PC-3 (cell line): Measurements from ENCODE around the gene ROBO2. TPM values are rescaled to one million over a fixed set of nuclear protein-coding genes. Genes with fewer than 3 reads are reported as not detected.

Experiments used
- ATAC-seq: fragments of 200-7000 bp; cut with Tn5 transposase; 2 replicates; pipeline ENCODE4 v1.9.1; 2020; ENCODE audit warnings: mild to moderate bottlenecking, moderate library complexity
- BruUV-seq: library from RNA; stranded (reverse); fragments of 400-500 nt; replicated peaks from 2 replicates; lab custom pipeline; 2021; lab: Mats Ljungman, UMichigan
- CTCF ChIA-PET: fragments of 300-600 bp; sonication (Branson Sonifier 250); formaldehyde crosslinking; loops from one replicate; lab custom pipeline; 2022; ENCODE audit warnings: antibody characterized with exemption; lab: Charles Lee
- POLR2A ChIA-PET: fragments of 300-600 bp; sonication (Branson Sonifier 250); formaldehyde crosslinking; loops from one replicate; lab custom pipeline; 2022; ENCODE audit warnings: antibody characterized with exemption; ENCODE audit not compliant: unreplicated experiment; lab: Charles Lee
- DNase-seq: peaks from one replicate; pipeline ENCODE4 v3.0.0-alpha.2; 2015
- H2AFZ ChIP-seq: fragments of 300-600 bp; sonication (generic); 2 replicates; pipeline ENCODE4 v1.6.0; 2016; ENCODE audit warnings: antibody characterized with exemption, low read length
- H3F3A ChIP-seq: fragments of 300-600 bp; sonication (generic); one replicate; pipeline ENCODE4 v1.6.0; 2017; ENCODE audit warnings: antibody characterized with exemption, low read length, control low read depth, mild to moderate bottlenecking; ENCODE audit not compliant: unreplicated experiment
- H3K27ac ChIP-seq: fragments of 300-600 bp; sonication (generic); 2 replicates; pipeline ENCODE4 v1.5.1; 2016; ENCODE audit warnings: mild to moderate bottlenecking, low read length
- H3K27me3 ChIP-seq: fragments of 300-600 bp; sonication (generic); 2 replicates; pipeline ENCODE4 v1.6.1; 2016; ENCODE audit warnings: low read length, mixed read lengths
- H3K36me3 ChIP-seq: fragments of 300-600 bp; sonication (generic); 2 replicates; pipeline ENCODE4 v1.6.1; 2016; ENCODE audit warnings: low read depth, mixed run types, low read length, mixed read lengths
- H3K4me1 ChIP-seq: fragments of 300-600 bp; sonication (generic); 2 replicates; pipeline ENCODE4 v1.5.1; 2016; ENCODE audit warnings: low read length; ENCODE audit not compliant: insufficient read depth
- H3K4me2 ChIP-seq: fragments of 300-600 bp; sonication (generic); 2 replicates; pipeline ENCODE4 v1.6.0; 2016; ENCODE audit warnings: low read length
- H3K4me3 ChIP-seq: fragments of 300-600 bp; sonication (generic); 2 replicates; pipeline ENCODE4 v1.5.1; 2016; ENCODE audit warnings: mild to moderate bottlenecking, low read length, mixed read lengths
- H3K79me2 ChIP-seq: fragments of 300-600 bp; sonication (generic); 2 replicates; pipeline ENCODE4 v1.6.1; 2017; ENCODE audit warnings: low read length, mixed read lengths
- H3K9ac ChIP-seq: fragments of 300-600 bp; sonication (generic); 2 replicates; pipeline ENCODE4 v1.6.0; 2016; ENCODE audit warnings: mild to moderate bottlenecking, low read length
- H3K9me2 ChIP-seq: fragments of 300-600 bp; sonication (generic); replicated peaks from 2 replicates; pipeline ENCODE4 v1.6.1; 2016; ENCODE audit warnings: mixed run types, low read length, mixed read lengths
- H3K9me3 ChIP-seq: fragments of 300-600 bp; sonication (generic); 2 replicates; pipeline ENCODE4 v1.6.1; 2016; ENCODE audit warnings: low read length, mixed read lengths
- H4K20me1 ChIP-seq: fragments of 300-600 bp; sonication (generic); 2 replicates; pipeline ENCODE4 v1.6.1; 2016; ENCODE audit warnings: low read length, mixed read lengths
- EZH2 ChIP-seq: fragments of 300-600 bp; sonication (generic); IDR thresholded peaks from one replicate; pipeline ENCODE4 v1.6.1; 2017; ENCODE audit warnings: antibody characterized with exemption, mild to moderate bottlenecking, low read length; ENCODE audit not compliant: unreplicated experiment
- EZH2phosphoT487 ChIP-seq: fragments of 300-600 bp; sonication (generic); IDR thresholded peaks from 2 replicates; pipeline ENCODE4 v1.6.1; 2018; ENCODE audit warnings: mild to moderate bottlenecking, antibody characterized with exemption, low read length, borderline replicate concordance
- intact Hi-C: fragments of 100-400 bp; cut with micrococcal nuclease; formaldehyde crosslinking; loops from 2 replicates; pipeline ENCODE4 v1.9.0; 2023
- total RNA-seq: library from RNA; depleted of rRNA; stranded (reverse); fragments of >200 nt; gene quantifications from 2 replicates; pipeline ENCODE4 v1.2.3, GENCODE V29; 2014
- TF ChIP-seq, protein P1 (sequence below): fragments of 300-600 bp; sonication (generic); conservative IDR thresholded peaks from 2 replicates; pipeline ENCODE4 v1.5.1; 2017; ENCODE audit warnings: antibody characterized with exemption, low read depth, mild to moderate bottlenecking, low read length

ROBO2 gene
- total RNA-seq, 1 experiment from 2014 or later: not detected

- H2AFZ ChIP-seq: no peak overlapping the region
- no peaks in the 10 kb centered on the region for H3F3A ChIP-seq
- H4K20me1 ChIP-seq: no peaks in the 10 kb centered on the region
- no TSS peak for BruUV-seq
- H3K9me2 ChIP-seq: no peaks in the 10 kb centered on the region
- ChIA-PET CTCF (interaction anchor here (0.7 kb wide), 1 partner anchor 563 kb away, joined by 3 read pairs; no protein-coding TSS in a partner anchor), POLR2A (no interaction called here)
- no peaks in the 10 kb centered on the region for H3K79me2 ChIP-seq
- H3K9ac ChIP-seq: no peak overlapping the region
- H3K4me3 ChIP-seq: no peak overlapping the region
- H3K4me2 ChIP-seq: no peak overlapping the region
- H3K36me3 ChIP-seq: no peaks in the 10 kb centered on the region
- no peak overlapping the region for H3K27ac ChIP-seq
- H3K4me1 ChIP-seq: no peaks in the 10 kb centered on the region
- ATAC-seq (no peak), DNase-seq (peak; percentile 23)
- H3K27me3 ChIP-seq: peaks cover 53% of the 10 kb centered on the region
- intact Hi-C loops: no loop called here
- TF ChIP-seq, protein P1, sequence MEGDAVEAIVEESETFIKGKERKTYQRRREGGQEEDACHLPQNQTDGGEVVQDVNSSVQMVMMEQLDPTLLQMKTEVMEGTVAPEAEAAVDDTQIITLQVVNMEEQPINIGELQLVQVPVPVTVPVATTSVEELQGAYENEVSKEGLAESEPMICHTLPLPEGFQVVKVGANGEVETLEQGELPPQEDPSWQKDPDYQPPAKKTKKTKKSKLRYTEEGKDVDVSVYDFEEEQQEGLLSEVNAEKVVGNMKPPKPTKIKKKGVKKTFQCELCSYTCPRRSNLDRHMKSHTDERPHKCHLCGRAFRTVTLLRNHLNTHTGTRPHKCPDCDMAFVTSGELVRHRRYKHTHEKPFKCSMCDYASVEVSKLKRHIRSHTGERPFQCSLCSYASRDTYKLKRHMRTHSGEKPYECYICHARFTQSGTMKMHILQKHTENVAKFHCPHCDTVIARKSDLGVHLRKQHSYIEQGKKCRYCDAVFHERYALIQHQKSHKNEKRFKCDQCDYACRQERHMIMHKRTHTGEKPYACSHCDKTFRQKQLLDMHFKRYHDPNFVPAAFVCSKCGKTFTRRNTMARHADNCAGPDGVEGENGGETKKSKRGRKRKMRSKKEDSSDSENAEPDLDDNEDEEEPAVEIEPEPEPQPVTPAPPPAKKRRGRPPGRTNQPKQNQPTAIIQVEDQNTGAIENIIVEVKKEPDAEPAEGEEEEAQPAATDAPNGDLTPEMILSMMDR: peak; percentile 53
- TF ChIP-seq EZH2phosphoT487: no peak
- H3K9me3 ChIP-seq: no peaks in the 10 kb centered on the region
Measured at GRCh38 chr3:77042882-77043281, 3.0 kb downstream of the ROBO2 start.

GRCh38 chr3:77045686-77046085, 5.8 kb downstream of the ROBO2 start:
- ChIA-PET POLR2A (no interaction called here), CTCF (no interaction called here)
- intact Hi-C loops: no loop called here
- TF ChIP-seq, protein P1: no peak
- TF ChIP-seq EZH2phosphoT487 (no peak), EZH2 (no peak)
- H3K36me3 ChIP-seq: no peaks in the 10 kb centered on the region
- no peak overlapping the region for H3K4me2 ChIP-seq
- no peak overlapping the region for H3K9ac ChIP-seq
- no peaks in the 10 kb centered on the region for H3K79me2 ChIP-seq
- H3K9me2 ChIP-seq: no peaks in the 10 kb centered on the region
- H3K27ac ChIP-seq: no peak overlapping the region
- ATAC-seq (no peak), DNase-seq (no peak)
- H2AFZ ChIP-seq: no peak overlapping the region
- H3K27me3 ChIP-seq: peaks cover 41% of the 10 kb centered on the region
- no TSS peak for BruUV-seq
- no peaks in the 10 kb centered on the region for H3K9me3 ChIP-seq
- H4K20me1 ChIP-seq: no peaks in the 10 kb centered on the region
- H3F3A ChIP-seq: no peaks in the 10 kb centered on the region
- no peaks in the 10 kb centered on the region for H3K4me1 ChIP-seq
- H3K4me3 ChIP-seq: no peak overlapping the region

DNA sequence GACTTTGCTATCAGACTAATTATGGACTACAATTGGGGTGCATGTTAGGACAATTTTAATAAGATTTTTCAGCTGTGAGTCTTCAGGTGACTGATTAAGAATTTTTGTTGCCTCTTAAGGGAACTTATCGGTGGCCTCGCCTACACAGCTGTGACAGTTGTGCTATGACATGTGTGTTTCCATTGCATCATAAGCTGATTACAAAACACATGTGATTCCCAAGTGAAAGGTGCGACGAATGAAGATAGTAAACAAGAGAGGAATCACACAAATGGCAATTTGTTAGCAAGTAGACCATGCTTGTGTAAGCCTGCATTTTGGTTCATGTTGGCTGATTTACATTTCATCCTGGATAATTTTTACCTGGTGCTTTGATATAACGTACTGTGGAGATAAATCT, 8.3 kb downstream of the ROBO2 start:
- CTCF ChIA-PET: no interaction called here

More for the DNA sequence above, 8.3 kb downstream of the ROBO2 start:
- ATAC-seq: no peak
- no peaks in the 10 kb centered on the region for H3K4me1 ChIP-seq
- intact Hi-C loops: no loop called here
- no peaks in the 10 kb centered on the region for H3K9me3 ChIP-seq
- no peak overlapping the region for H3K4me3 ChIP-seq
- DNase-seq: no peak
- no peaks in the 10 kb centered on the region for H3F3A ChIP-seq
- H3K9me2 ChIP-seq: no peaks in the 10 kb centered on the region
- no peak overlapping the region for H3K4me2 ChIP-seq
- no peaks in the 10 kb centered on the region for H4K20me1 ChIP-seq
- no peak overlapping the region for H3K9ac ChIP-seq
- no TSS peak for BruUV-seq
- H3K27ac ChIP-seq: no peak overlapping the region
- H3K79me2 ChIP-seq: no peaks in the 10 kb centered on the region
- no peak overlapping the region for H2AFZ ChIP-seq
- TF ChIP-seq EZH2phosphoT487 (no peak), EZH2 (no peak)
- TF ChIP-seq, protein P1: no peak
- POLR2A ChIA-PET: no interaction called here
- peaks cover 37% of the 10 kb centered on the region for H3K27me3 ChIP-seq
- no peaks in the 10 kb centered on the region for H3K36me3 ChIP-seq
